K562 (cell line): ENCODE measurements around the gene WDR62. TPM values are rescaled to one million over a fixed set of nuclear protein-coding genes. Genes with fewer than 3 reads are reported as not detected.
A peak's percentile ranks its signal among the peaks of the same experiment; 100 is the strongest.

Experiments used
- BRD9 ChIP-seq: fragments of 450-650 bp; IDR thresholded peaks from 2 replicates; pipeline ENCODE4 v1.6.1; 2018; ENCODE audit warnings: low read depth; ENCODE audit not compliant: partially characterized antibody
- CHD2 ChIP-seq: IDR thresholded peaks from 2 replicates; pipeline ENCODE4 v1.6.1; 2011; ENCODE audit warnings: low read depth, low read length
- CTBP1 ChIP-seq: fragments of 450-650 bp; IDR thresholded peaks from 2 replicates; pipeline ENCODE4 v1.6.1; 2016; ENCODE audit warnings: borderline replicate concordance
- HNRNPK ChIP-seq: fragments of 200-400 bp; formaldehyde crosslinking; IDR thresholded peaks from one replicate; pipeline ENCODE4 v1.6.1; 2018; ENCODE audit warnings: mild to moderate bottlenecking, low read depth, low read length; ENCODE audit not compliant: poor library complexity, severe bottlenecking
- HNRNPLL ChIP-seq: fragments of 200-400 bp; formaldehyde crosslinking; IDR thresholded peaks from 2 replicates; pipeline ENCODE4 v1.6.1; 2017; ENCODE audit warnings: low read length, low read depth, mild to moderate bottlenecking; ENCODE audit not compliant: poor library complexity, severe bottlenecking
- MYC ChIP-seq, 2 experiments: fragments of 250-450 bp in 1 of 2; sonication (Bioruptor Pico) in 1 of 2; IDR thresholded peaks; 2 replicates each; pipeline versions ENCODE4 v1.5.1 to v1.6.1; 2012 to 2021; ENCODE audit warnings: low read depth in 2 of 2, borderline replicate concordance in 1 of 2, improper control_type of control experiment in 1 of 2, low read length in 1 of 2, mild to moderate bottlenecking in 1 of 2, moderate library complexity in 1 of 2
- SP2 ChIP-seq: IDR thresholded peaks from 2 replicates; pipeline ENCODE4 v1.6.1; 2011; ENCODE audit warnings: mild to moderate bottlenecking, low read depth, low read length, moderate library complexity; ENCODE audit not compliant: poor library complexity, severe bottlenecking; ENCODE audit errors: extremely low read depth
- ZBTB7A ChIP-seq: IDR thresholded peaks from 2 replicates; pipeline ENCODE4 v1.6.1; 2011; ENCODE audit warnings: low read depth, mild to moderate bottlenecking, low read length, moderate library complexity, borderline replicate concordance; ENCODE audit not compliant: control insufficient read depth
- ZNF77 ChIP-seq: fragments of 250-450 bp; sonication (Bioruptor Pico); IDR thresholded peaks from 2 replicates; pipeline ENCODE4 v1.5.0; 2020
- polyA plus RNA-seq, 8 experiments: library from polyadenylated mRNA; depleted of rRNA in 4 of 8; stranded (reverse) in 5 of 8; unstranded in 3 of 8; fragments of >200 nt; fragmentation: Nextera tagmentation in 2 of 8; fragmentation: Illumina TruSeq in 1 of 8; extraction: Ambion mirVana in 2 of 8; extraction: Trizol in 1 of 8; gene quantifications; 2 replicates each; pipeline versions ENCODE4 v1.2.1 to v1.2.3, GENCODE V29; 2011 to 2014; ENCODE audit warnings: inconsistent platforms in 1 of 8, missing spikeins in 1 of 8
- total RNA-seq, 7 experiments: library from RNA; depleted of rRNA in 6 of 7; stranded (reverse); fragments of >200 nt in 6 of 7; fragmentation: Illumina TruSeq in 2 of 7; extraction: Trizol in 2 of 7; gene quantifications; 2 replicates each; pipeline versions ENCODE4 v1.2.1 to v1.2.3, GENCODE V29; 2011 to 2021; ENCODE audit warnings: low replicate concordance in 1 of 7
- TF ChIP-seq, protein P1 (sequence below), 2 experiments: fragments of 450-650 bp; formaldehyde crosslinking in 1 of 2; IDR thresholded peaks; 2 replicates each; pipeline versions ENCODE4 v1.4.0 to v1.6.1; 2014 to 2020; ENCODE audit warnings: mild to moderate bottlenecking in 2 of 2, borderline replicate concordance in 1 of 2, low read depth in 1 of 2
- TF ChIP-seq, protein P2 (sequence below): fragments of 250-450 bp; sonication (Bioruptor Pico); IDR thresholded peaks from 2 replicates; pipeline ENCODE4 v1.9.0; 2021; ENCODE audit warnings: mild to moderate bottlenecking, inconsistent platforms
- TF ChIP-seq, protein P3 (sequence below), 2 experiments: fragments of 450-650 bp; conservative IDR thresholded peaks; 2 replicates each; pipeline ENCODE4 v1.6.1; 2017; ENCODE audit warnings: mild to moderate bottlenecking in 2 of 2, moderate library complexity in 2 of 2

Gene WDR62
- total and polyA plus RNA-seq, 9 of the 15 experiments (the other 6 are each of a cell fraction or from before 2014, with no cell fraction given): 0.35 to 32.8 (median 14.4) TPM

DNA sequence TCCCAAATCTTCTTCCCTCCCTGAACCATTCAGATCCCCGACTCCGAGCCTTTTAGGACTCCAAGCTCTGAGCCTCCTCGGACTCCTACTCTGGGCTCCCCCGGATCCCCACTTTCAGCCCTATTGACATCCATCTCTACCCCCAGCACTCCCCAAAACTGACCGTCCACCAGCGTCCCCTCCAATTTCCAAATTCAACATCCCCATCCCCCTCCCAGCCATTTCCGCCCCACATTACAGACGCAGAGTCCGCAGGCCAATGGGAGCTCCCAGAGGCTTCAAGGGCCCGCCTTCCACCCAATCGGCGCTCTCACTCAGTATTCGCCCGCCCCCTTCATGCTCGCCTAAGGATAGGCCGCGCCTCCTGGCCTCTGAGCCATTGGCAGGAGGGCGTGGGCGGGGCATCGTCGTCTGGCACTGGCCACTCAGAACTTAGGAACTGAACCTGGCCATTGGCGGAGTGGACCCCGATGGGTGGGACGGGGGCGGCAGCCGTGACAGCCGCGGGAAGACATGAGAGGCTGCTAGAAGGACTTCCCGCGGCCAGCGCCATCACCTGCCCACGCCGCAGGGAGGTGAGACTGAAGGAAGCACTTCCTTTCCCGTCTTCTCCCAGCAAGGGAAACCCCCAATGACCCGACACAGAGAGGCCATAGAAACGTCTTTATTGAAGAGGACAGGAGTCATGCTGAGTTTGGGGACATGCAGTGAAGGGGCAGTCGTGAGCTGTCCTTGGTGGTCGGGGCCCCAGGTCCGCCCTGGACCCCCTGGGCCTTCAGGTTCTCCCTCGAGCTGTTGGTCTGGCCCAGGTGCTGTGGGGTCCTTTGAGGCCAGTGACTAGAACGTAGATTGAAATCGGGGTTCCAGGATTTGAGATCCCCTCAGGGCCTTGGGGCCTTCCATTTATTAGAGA lies 40.4 kb upstream of the WDR62 start, which contains the start of gene ALKBH6 (continued):
- TF ChIP-seq, protein P1, sequence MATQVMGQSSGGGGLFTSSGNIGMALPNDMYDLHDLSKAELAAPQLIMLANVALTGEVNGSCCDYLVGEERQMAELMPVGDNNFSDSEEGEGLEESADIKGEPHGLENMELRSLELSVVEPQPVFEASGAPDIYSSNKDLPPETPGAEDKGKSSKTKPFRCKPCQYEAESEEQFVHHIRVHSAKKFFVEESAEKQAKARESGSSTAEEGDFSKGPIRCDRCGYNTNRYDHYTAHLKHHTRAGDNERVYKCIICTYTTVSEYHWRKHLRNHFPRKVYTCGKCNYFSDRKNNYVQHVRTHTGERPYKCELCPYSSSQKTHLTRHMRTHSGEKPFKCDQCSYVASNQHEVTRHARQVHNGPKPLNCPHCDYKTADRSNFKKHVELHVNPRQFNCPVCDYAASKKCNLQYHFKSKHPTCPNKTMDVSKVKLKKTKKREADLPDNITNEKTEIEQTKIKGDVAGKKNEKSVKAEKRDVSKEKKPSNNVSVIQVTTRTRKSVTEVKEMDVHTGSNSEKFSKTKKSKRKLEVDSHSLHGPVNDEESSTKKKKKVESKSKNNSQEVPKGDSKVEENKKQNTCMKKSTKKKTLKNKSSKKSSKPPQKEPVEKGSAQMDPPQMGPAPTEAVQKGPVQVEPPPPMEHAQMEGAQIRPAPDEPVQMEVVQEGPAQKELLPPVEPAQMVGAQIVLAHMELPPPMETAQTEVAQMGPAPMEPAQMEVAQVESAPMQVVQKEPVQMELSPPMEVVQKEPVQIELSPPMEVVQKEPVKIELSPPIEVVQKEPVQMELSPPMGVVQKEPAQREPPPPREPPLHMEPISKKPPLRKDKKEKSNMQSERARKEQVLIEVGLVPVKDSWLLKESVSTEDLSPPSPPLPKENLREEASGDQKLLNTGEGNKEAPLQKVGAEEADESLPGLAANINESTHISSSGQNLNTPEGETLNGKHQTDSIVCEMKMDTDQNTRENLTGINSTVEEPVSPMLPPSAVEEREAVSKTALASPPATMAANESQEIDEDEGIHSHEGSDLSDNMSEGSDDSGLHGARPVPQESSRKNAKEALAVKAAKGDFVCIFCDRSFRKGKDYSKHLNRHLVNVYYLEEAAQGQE (IDR thresholded peaks at IDR 0.05; ENCODE audit: borderline replicate concordance): peak; percentile 72
- TF ChIP-seq, protein P1 (CRISPR knock-in tag; IDR thresholded peaks at IDR 0.05; ENCODE audit: low read depth): peak; percentile 72
- TF ChIP-seq ZNF77 (CRISPR knock-in tag): no peak
- TF ChIP-seq CTBP1: peak; percentile 52; the same call in 1 of the 2 replicates
- peak; percentile 83 for TF ChIP-seq MYC (IDR thresholded peaks at IDR 0.05; ENCODE audit: low read depth, low read length)
- no peak for TF ChIP-seq MYC (CRISPR knock-in tag; IDR thresholded peaks at IDR 0.05; ENCODE audit: borderline replicate concordance, low read depth)
- TF ChIP-seq CHD2: peak; percentile 85
- TF ChIP-seq HNRNPLL: peak; percentile 32
- TF ChIP-seq ZBTB7A: peak; percentile 57; the same call in 1 of the 2 replicates
- TF ChIP-seq, protein P2, sequence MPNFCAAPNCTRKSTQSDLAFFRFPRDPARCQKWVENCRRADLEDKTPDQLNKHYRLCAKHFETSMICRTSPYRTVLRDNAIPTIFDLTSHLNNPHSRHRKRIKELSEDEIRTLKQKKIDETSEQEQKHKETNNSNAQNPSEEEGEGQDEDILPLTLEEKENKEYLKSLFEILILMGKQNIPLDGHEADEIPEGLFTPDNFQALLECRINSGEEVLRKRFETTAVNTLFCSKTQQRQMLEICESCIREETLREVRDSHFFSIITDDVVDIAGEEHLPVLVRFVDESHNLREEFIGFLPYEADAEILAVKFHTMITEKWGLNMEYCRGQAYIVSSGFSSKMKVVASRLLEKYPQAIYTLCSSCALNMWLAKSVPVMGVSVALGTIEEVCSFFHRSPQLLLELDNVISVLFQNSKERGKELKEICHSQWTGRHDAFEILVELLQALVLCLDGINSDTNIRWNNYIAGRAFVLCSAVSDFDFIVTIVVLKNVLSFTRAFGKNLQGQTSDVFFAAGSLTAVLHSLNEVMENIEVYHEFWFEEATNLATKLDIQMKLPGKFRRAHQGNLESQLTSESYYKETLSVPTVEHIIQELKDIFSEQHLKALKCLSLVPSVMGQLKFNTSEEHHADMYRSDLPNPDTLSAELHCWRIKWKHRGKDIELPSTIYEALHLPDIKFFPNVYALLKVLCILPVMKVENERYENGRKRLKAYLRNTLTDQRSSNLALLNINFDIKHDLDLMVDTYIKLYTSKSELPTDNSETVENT (CRISPR knock-in tag): peak; percentile 61; the same call in 1 of the 2 replicates
- TF ChIP-seq SP2: peak; percentile 82
- no peak for TF ChIP-seq HNRNPK
- no peak for TF ChIP-seq BRD9
- TF ChIP-seq, protein P3, sequence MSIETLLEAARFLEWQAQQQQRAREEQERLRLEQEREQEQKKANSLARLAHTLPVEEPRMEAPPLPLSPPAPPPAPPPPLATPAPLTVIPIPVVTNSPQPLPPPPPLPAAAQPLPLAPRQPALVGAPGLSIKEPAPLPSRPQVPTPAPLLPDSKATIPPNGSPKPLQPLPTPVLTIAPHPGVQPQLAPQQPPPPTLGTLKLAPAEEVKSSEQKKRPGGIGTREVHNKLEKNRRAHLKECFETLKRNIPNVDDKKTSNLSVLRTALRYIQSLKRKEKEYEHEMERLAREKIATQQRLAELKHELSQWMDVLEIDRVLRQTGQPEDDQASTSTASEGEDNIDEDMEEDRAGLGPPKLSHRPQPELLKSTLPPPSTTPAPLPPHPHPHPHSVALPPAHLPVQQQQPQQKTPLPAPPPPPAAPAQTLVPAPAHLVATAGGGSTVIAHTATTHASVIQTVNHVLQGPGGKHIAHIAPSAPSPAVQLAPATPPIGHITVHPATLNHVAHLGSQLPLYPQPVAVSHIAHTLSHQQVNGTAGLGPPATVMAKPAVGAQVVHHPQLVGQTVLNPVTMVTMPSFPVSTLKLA (conservative IDR thresholded peaks at IDR 0.05): peak; percentile 64 to 79
